DLD1 (cell line): ENCODE measurements around the gene TRIM9.

Source experiments
- in situ Hi-C: cut with HindIII; loops from 2 replicates; pipeline ENCODE4 v1.10.0; 2017; ENCODE audit warnings: low sequenced_read_pairs

The TRIM9 gene

DNA sequence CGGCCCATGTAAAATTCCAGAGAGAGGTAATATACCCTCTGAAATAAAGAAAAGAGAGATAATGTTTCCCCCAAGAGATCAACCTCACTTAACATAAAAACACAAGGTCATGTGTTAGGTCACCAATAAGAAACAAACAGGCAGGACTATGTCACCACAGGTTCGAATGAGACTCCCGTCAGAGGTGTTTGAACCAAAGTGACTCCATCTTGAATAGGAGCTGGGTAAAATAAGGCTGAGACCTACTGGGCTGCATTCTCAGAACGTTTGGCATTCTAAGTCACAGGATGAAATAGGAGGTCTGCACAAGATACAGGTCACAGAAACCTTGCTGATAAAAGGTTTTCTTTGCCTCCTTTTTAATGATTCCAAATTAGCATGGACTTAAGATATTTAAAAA is 157.1 kb downstream of the TRIM9 start:
- in situ Hi-C loops, result no loop called here

- in situ Hi-C loops, result no loop called here
Observed at GRCh38 chr14:50937325-50937724, 157.6 kb downstream of the TRIM9 start.

DNA sequence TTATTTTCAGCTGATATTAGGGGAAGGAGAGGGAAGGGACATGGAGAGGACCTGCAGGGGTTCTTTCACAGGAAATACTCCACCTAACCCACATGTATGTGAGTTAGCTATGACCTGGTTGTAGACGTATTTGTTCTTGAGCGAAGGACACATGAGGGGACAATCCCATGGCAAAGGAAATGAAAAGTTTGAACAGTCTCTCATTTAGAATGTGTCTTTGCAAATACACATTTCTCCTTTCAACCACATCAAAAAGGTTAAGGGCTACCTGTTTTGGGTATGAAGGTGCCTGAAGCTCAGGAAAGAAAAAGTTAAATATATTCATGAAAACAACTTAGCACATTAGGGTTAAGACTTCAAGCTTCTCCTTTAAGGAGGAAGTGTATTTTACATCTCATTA is 158.0 kb downstream of the TRIM9 start:
- in situ Hi-C loops, result no loop called here

- in situ Hi-C loops, result no loop called here
Observed at GRCh38 chr14:50936016-50936340, 158.9 kb downstream of the TRIM9 start.

- in situ Hi-C loops, result no loop called here
Observed at GRCh38 chr14:50935126-50936015, 159.5 kb downstream of the TRIM9 start.

- in situ Hi-C loops, result no loop called here
Observed at GRCh38 chr14:50932592-50933495, 162.1 kb downstream of the TRIM9 start.

DNA sequence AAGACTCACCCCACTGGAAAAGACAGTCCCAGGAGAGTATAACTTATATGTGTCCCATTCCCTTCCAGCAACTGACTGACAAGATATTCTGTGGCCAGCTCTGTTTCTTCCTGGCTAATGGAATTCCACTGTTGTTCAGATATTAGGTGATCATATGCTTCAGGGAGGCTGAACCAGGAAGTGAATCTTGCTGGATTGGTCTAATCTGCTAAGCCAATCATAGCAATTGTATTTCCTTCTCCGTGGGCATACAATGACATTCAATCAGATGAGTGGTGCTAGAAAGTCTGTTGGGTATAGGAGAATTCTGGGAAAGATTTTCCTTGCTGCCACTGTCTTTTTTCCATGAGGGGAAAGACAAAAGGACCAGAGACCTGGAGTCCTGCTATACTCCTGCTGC is 162.7 kb downstream of the TRIM9 start:
- in situ Hi-C loops, result no loop called here

DNA sequence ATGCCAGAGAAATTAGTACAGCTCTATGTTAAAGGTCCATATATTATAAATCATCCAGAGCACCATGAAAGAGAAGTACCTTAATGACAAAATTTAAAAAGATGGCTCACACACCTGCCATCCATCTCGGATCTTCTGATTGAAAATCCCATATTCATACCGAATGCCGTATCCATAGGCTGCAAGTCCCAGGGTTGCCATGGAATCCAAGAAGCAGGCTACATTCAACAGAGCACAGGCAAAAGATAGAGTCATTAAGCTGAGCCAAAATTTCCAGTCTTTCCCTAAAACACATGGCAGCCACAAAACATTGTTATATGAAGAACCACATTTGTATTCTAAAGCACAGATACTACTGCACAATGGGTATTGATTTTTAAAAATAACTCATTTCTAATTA is 163.3 kb downstream of the TRIM9 start:
- in situ Hi-C loops, result no loop called here

- in situ Hi-C loops, result no loop called here
Observed at GRCh38 chr14:50929506-50929905, 165.4 kb downstream of the TRIM9 start.

DNA sequence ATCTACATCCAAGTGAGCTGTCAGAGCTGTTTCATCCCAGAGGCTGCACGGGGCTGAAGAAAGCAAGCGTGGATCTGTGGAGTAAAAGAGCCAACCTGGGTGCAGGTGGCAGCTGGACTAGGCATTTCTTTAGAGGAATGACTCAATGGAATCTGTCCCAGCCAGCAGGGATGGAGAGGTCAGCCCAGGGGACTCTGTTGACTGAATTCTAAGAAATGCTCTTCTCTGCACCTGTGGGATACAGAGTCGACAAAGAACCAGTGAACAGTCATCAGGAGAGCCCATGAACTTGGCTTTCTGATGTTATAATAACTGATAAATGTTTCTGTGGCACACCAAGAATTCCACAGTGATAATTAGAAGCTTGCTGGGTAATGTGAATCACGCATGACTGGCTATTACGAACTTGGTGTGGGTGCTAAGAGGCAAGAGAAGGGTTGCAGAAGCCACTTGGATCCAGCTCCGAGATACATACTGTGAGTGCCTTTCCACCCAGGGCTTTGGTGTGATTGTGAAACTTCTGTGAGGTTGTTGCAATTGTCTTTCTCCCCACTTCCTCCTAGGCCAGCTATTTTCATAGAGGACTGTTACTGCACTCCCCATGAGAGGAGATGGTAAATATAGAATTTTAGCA is 166.8 kb downstream of the TRIM9 start:
- in situ Hi-C loops, result no loop called here

GRCh38 chr14:50926851-50927386 is 168.0 kb downstream of the TRIM9 start:
- in situ Hi-C loops, result no loop called here
